ENCODE measurements around the gene SEMA7A. TPM values are rescaled to one million over a fixed set of nuclear protein-coding genes. Genes with fewer than 3 reads are reported as not detected.

SEMA7A gene
- total and polyA plus RNA-seq, 2 of the 4 experiments (the other 2 are of a cell fraction): 30.5 to 87.3 TPM

DNA sequence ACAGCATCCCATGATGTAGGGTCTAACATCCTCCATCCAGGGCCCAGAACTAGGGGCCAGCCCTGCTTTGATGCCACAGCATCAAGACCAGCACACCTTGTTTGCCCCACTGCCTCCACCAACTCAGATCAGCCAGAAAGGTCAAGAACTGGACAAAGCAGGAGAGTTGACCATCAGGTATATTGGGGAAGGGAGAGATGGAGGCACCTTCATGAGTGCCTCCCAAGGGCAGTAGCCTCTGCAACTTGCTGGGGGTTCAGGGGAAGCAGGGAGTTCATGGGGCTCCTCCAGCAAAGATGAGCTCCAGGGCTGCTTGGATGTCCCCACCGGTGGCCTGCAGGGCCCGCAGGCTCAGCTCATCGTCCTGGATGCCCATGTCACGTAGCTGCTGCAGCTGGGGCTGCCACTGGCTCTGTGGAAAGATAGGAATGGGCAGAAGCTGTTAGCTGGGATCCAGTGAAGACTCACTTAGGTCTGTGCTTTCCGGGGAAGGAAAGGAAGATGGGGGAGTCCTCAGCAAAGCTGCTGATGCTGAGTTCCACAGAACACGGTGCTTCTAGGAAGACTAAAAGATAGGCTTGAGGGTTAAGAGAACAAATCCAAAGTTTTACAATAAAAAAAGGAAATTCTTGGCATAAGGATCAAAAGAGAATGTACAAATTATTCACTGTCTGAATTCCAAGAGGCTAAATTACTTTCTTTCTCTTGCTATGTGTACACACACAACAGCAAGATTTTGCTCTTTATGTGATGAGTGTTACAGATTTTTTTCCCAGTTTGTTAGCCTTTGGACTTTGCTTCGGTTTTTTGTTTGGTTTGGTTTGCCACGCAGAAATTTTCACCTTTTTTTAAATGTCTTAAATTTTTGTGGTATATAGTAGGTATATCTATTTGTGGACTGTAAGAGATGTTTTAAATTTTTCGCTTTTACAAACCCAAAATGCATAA is 12.3 kb upstream of the SEMA7A start:
- Histone ChIP-seq H3K23ac (ENCODE audit: low read depth, low read length) (no peak overlapping the region), H3K4me1 (ENCODE audit: control insufficient read depth, insufficient read depth, low read length) (peaks cover 8% of the 10 kb centered on the region), H2BK120ac (ENCODE audit: low read depth, low read length) (no peak overlapping the region), H4K8ac (ENCODE audit: low read depth in 2 of 2, low read length in 2 of 2) (no peak overlapping the region), H3K14ac (replicated peaks; ENCODE audit: low read depth, low read length) (no peak overlapping the region), H3K9ac (ENCODE audit: low read depth, low read length) (no peak overlapping the region), H3K4ac (ENCODE audit: low read depth, low read length) (no peak overlapping the region), H2AK9ac (replicated peaks; ENCODE audit: low read depth, low read length, poor library complexity) (no peak overlapping the region), H3K9me3 (ENCODE audit: control insufficient read depth, insufficient read depth, low read length) (no peaks in the 10 kb centered on the region), H3K79me1 (ENCODE audit: low read depth in 1 of 2, low read length in 2 of 2) (no peaks in the 10 kb centered on the region), H3K9me1 (ENCODE audit: insufficient read depth, low read length) (peaks cover 15% of the 10 kb centered on the region), H2BK15ac (ENCODE audit: low read depth, low read length) (no peak overlapping the region), H3K56ac (ENCODE audit: extremely low read depth, insufficient read depth, low read length) (no peak overlapping the region), H3K27ac (ENCODE audit: insufficient read depth, low read length) (no peak overlapping the region), H3K4me3 (ENCODE audit: insufficient read depth, low read depth, low read length) (no peak overlapping the region), H2BK5ac (ENCODE audit: low read depth, low read length, poor library complexity, severe bottlenecking) (no peak overlapping the region), H3K18ac (ENCODE audit: low read depth, low read length) (no peak overlapping the region), H2AK5ac (ENCODE audit: low read depth, low read length) (no peak overlapping the region), H3K4me2 (ENCODE audit: low read depth, low read length) (no peak overlapping the region), H4K20me1 (ENCODE audit: insufficient read depth, low read length) (no peaks in the 10 kb centered on the region), H3K36me3 (ENCODE audit: control insufficient read depth, insufficient read depth, low read length) (peaks cover 44% of the 10 kb centered on the region), H3K27me3 (ENCODE audit: control insufficient read depth, insufficient read depth, low read length) (no peaks in the 10 kb centered on the region), H4K91ac (ENCODE audit: insufficient read depth, low read depth, low read length) (no peak overlapping the region), H4K5ac (ENCODE audit: low read depth, low read length) (no peak overlapping the region), H2BK20ac (ENCODE audit: low read depth, low read length) (no peak overlapping the region), H2AFZ (replicated peaks; ENCODE audit: low read length, poor library complexity) (no peak overlapping the region)
- POLR2A ChIA-PET (ENCODE audit: unreplicated experiment): no interaction called here
- DNase-seq (no peak), ATAC-seq (ENCODE audit: low read depth) (no peak)
- TF ChIP-seq POLR2A (IDR thresholded peaks at IDR 0.05; ENCODE audit: low read depth, low read length): no peak
- no peak for TF ChIP-seq RCOR1 (IDR thresholded peaks at IDR 0.05; ENCODE audit: insufficient replicate concordance, low read length)
- no peak for TF ChIP-seq SMC3 (IDR thresholded peaks at IDR 0.05; ENCODE audit: low read depth, low read length)
- no peak for TF ChIP-seq CEBPB (IDR thresholded peaks at IDR 0.05; ENCODE audit: low read depth, low read length)
- TF ChIP-seq MXI1 (IDR thresholded peaks at IDR 0.05; ENCODE audit: borderline replicate concordance, low read depth, low read length): no peak
- no peak for TF ChIP-seq FOS (IDR thresholded peaks at IDR 0.05; ENCODE audit: low read depth, low read length)
- no peak for TF ChIP-seq CHD1 (IDR thresholded peaks at IDR 0.05; ENCODE audit: low read depth, low read length)
- in situ Hi-C loops (cut with MboI; ENCODE audit: low sequenced_read_pairs): no loop called here
- intact Hi-C loops (cut with micrococcal nuclease): no loop called here
- no CpG with 5 or more reads among the region's 9 CpGs for WGBS, 2 experiments (ENCODE audit: extremely low coverage in 2 of 2, insufficient read length in 1 of 2)
- CTCF ChIA-PET: no interaction called here
- BruUV-seq (replicated peaks): no TSS peak
- dilution Hi-C loops (cut with HindIII; ENCODE audit: low sequenced_read_pairs, unreplicated experiment): no loop called here
